Thyroid gland (tissue), 4 donors: ENCODE data around the gene KAT7. TPM values are rescaled to one million over a fixed set of nuclear protein-coding genes. Genes with fewer than 3 reads are reported as not detected.
A peak's percentile ranks its signal among the peaks of the same experiment; 100 is the strongest.

Experiments used
- DNase-seq, 2 donors: peaks; one replicate each; pipeline ENCODE4 v3.0.0-alpha.2; 2019
- H3K27ac ChIP-seq, 3 donors: fragments of 200-600 bp; sonication (generic); 1 replicate in 2 of 3; 2 replicates in 1 of 3; pipeline ENCODE4 v1.5.1; 2016 to 2019; ENCODE audit warnings: mild to moderate bottlenecking in 1 of 3, moderate library complexity in 1 of 3
- H3K27me3 ChIP-seq: fragments of 200-600 bp; sonication (generic); one replicate; pipeline ENCODE4 v1.5.1; 2019
- H3K36me3 ChIP-seq, 2 donors: fragments of 200-600 bp; sonication (generic); one replicate each; pipeline ENCODE4 v1.5.1; 2016 to 2019
- H3K4me1 ChIP-seq, 2 donors: fragments of 200-600 bp; sonication (generic); one replicate each; pipeline ENCODE4 v1.5.1; 2017 to 2019
- H3K4me3 ChIP-seq, 3 donors: fragments of 200-600 bp; sonication (generic); replicated peaks in 1 of 3; 1 replicate in 2 of 3; 2 replicates in 1 of 3; pipeline ENCODE4 v1.5.1; 2016; ENCODE audit warnings: mild to moderate bottlenecking in 1 of 3
- H3K9me3 ChIP-seq: fragments of 200-600 bp; sonication (generic); one replicate; pipeline ENCODE4 v1.5.1; 2017
- CTCF ChIP-seq, 6 experiments: fragments of 200-600 bp in 3 of 6; fragments of 450-650 bp in 3 of 6; sonication (generic) in 3 of 6; IDR thresholded peaks; one replicate each; pipeline ENCODE4 v1.5.1; 2016 to 2019; ENCODE audit warnings: antibody characterized with exemption in 6 of 6, mild to moderate bottlenecking in 2 of 6, inconsistent platforms in 1 of 6, moderate library complexity in 1 of 6
- POLR2A ChIP-seq, 2 donors: fragments of 450-650 bp; IDR thresholded peaks; one replicate each; pipeline ENCODE4 v1.6.1; 2017; ENCODE audit warnings: antibody characterized with exemption in 2 of 2, mild to moderate bottlenecking in 2 of 2, moderate library complexity in 1 of 2
- WGBS, 2 donors: methylation state at CpG; one replicate each; pipeline ENCODE4 v1.1.5; 2017; 5-methylcytosine and 5-hydroxymethylcytosine counted together
- intact Hi-C: fragments of 100-400 bp; cut with DNase I; formaldehyde crosslinking; loops from one replicate; pipeline ENCODE4 v1.15.1; 2023
- total RNA-seq, 4 donors: library from RNA; depleted of rRNA; stranded (reverse); fragments of >200 nt; gene quantifications; one replicate each; pipeline ENCODE4 v1.2.3, GENCODE V29; 2016

Gene KAT7
- total RNA-seq, 4 donors from 2014 or later = 57.5 to 127 (median 76.1) TPM

GRCh38 chr17:49760296-49760695 is 28.2 kb upstream of the KAT7 start:
- H3K4me3 ChIP-seq = no peak overlapping the region
- peaks cover 21 to 31% of the 10 kb centered on the region in 2 donors for H3K4me1 ChIP-seq
- H3K27ac ChIP-seq = no peak overlapping the region
- no peaks in the 10 kb centered on the region for H3K9me3 ChIP-seq
- WGBS, 2 donors = 89 to 97% methylated on average over 1 of the region's 1 CpG
- no peak for TF ChIP-seq CTCF (IDR thresholded peaks at IDR 0.05)
- TF ChIP-seq POLR2A (IDR thresholded peaks at IDR 0.05) = no peak
- intact Hi-C loops = no loop called here
- DNase-seq = no peak
- no peaks in the 10 kb centered on the region for H3K27me3 ChIP-seq
- H3K36me3 ChIP-seq = peaks cover 0 to 8% of the 10 kb centered on the region in 2 donors

GRCh38 chr17:49760932-49761558 is 27.4 kb upstream of the KAT7 start:
- H3K4me3 ChIP-seq = no peak overlapping the region
- peaks cover 13 to 26% of the 10 kb centered on the region in 2 donors for H3K4me1 ChIP-seq
- H3K9me3 ChIP-seq = no peaks in the 10 kb centered on the region
- no peaks in the 10 kb centered on the region for H3K27me3 ChIP-seq
- no peak for DNase-seq
- TF ChIP-seq POLR2A (IDR thresholded peaks at IDR 0.05) = no peak
- TF ChIP-seq CTCF (IDR thresholded peaks at IDR 0.05) = no peak
- H3K27ac ChIP-seq = no peak overlapping the region
- H3K36me3 ChIP-seq = peaks cover 0 to 8% of the 10 kb centered on the region in 2 donors
- intact Hi-C loops = no loop called here
- 71 to 77% methylated on average over 6 of the region's 6 CpGs for WGBS, 2 donors

- H3K4me3 ChIP-seq = peak overlapping the region in 1 of 3 donors; percentile 9
- DNase-seq = no peak
- H3K27me3 ChIP-seq = no peaks in the 10 kb centered on the region
- H3K4me1 ChIP-seq = peaks cover 8 to 14% of the 10 kb centered on the region in 2 donors
- intact Hi-C loops = no loop called here
- H3K36me3 ChIP-seq = peaks cover 0 to 7% of the 10 kb centered on the region in 2 donors
- TF ChIP-seq POLR2A (IDR thresholded peaks at IDR 0.05) (no peak), CTCF (IDR thresholded peaks at IDR 0.05) (no peak)
- WGBS, 2 donors = 82% methylated on average over 6 of the region's 6 CpGs
- H3K9me3 ChIP-seq = no peaks in the 10 kb centered on the region
- H3K27ac ChIP-seq = no peak overlapping the region
These were observed 26.1 kb upstream of the KAT7 start for GRCh38 chr17:49762151-49762941.

- intact Hi-C loops = no loop called here
- 1 to 2% methylated on average over 22 to 26 of the region's 53 CpGs for WGBS, 2 donors
These were observed 24.5 kb upstream of the KAT7 start, which contains the start of gene FAM117A for GRCh38 chr17:49763735-49764558. Gene FAM117A, minus strand, starts transcription at chr17:49764131. Its CDS starts 44 bp downstream, at chr17:49764087.

More at GRCh38 chr17:49763735-49764558, 24.5 kb upstream of the KAT7 start, which contains the start of gene FAM117A:
- no peaks in the 10 kb centered on the region for H3K36me3 ChIP-seq
- H3K9me3 ChIP-seq = no peaks in the 10 kb centered on the region
- H3K27me3 ChIP-seq = no peaks in the 10 kb centered on the region
- peak within 1 kb of the TSS; percentile 17 to 78 (median 38) for H3K27ac ChIP-seq
- peak; percentile 99 for DNase-seq
- peak within 1 kb of the TSS; percentile 9 to 87 (median 40) for H3K4me3 ChIP-seq
- TF ChIP-seq CTCF (IDR thresholded peaks at IDR 0.05) (no peak), POLR2A (IDR thresholded peaks at IDR 0.05) (peak; percentile 11 to 94)
- peaks cover 8 to 14% of the 10 kb centered on the region in 2 donors for H3K4me1 ChIP-seq
